Hematopoietic multipotent progenitor cell treated with erythropoietin and hydrocortisone succinate and interleukin-3 and kit ligand, for 4 days (in vitro differentiated cells): ENCODE results near the gene ZNF609.

Source experiments
- DNase-seq: peaks from one replicate; pipeline ENCODE4 v3.0.0-alpha.2; 2015

Gene ZNF609

GRCh38 chr15:64460206-64460723 is at the start of gene ZNF609:
Gene ZNF609 (plus strand): TSS chr15:64460578. CDS start chr15:64499420, 38,842 bp downstream.
- peak; percentile 94 for DNase-seq

GRCh38 chr15:64412216-64412615 is 48.2 kb upstream of the ZNF609 start:
- DNase-seq: no peak

GRCh38 chr15:64422697-64423096 is 37.7 kb upstream of the ZNF609 start:
- DNase-seq: no peak

- no peak for DNase-seq
These were observed 36.4 kb upstream of the ZNF609 start for GRCh38 chr15:64423970-64424369.

DNA sequence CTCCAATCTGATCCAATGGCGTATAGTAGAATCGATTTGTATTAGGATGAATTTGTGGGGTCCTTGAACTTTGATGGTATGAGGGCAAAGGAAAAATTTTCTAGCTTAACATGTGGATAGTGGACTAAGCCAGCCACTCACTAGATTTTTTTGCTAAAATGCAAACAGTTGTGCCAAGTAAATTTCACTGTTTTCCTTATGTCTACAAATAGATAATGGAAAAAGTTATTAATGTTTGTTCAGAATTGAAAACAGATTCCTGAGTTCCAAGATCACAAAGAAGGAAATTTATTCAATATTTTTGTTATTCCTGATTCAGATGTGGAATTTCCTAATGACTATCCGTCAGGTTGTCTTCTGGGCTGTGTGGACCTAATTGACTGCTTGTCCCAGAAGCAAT is 35.2 kb upstream of the ZNF609 start:
- no peak for DNase-seq

- peak; percentile 61 for DNase-seq
These were observed 33.4 kb upstream of the ZNF609 start for GRCh38 chr15:64426845-64427465.

- DNase-seq: no peak
These were observed 30.9 kb upstream of the ZNF609 start for GRCh38 chr15:64429448-64429847.

DNA sequence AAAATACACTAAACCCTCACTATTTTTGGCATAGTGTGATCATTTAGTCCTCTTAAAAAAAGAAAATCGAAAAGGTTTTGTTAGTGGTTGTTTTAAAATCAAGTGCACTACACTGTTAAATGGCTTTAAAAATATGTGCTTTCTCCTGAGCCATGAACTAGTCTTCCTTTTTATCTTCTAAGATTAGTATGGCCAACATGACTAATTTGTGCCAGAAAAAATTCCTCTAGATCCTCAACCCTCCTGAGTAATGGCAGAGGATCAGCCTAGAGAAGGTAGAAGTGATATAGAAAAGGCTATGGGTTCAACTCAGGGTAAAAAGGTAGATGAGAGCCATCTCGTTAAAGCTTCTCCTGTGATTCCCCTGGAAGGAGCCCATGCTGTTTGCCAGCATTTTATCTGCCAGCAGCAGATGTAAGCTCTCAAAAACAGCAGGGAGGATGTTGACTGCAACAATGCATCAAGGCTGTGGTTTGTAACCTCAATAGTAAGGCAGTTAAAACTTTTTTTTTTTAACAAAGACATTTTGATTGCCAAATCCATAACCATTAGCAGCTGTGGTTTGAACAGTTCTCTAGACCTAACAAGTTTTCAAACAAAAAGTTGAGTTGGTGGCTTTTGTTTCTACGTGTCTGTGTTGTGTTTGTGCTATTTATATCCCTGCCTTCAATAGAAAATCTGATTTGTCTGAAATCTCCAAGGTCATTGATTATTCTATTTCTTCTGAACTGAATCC is 30.2 kb upstream of the ZNF609 start:
- DNase-seq: peak; percentile 97

DNA sequence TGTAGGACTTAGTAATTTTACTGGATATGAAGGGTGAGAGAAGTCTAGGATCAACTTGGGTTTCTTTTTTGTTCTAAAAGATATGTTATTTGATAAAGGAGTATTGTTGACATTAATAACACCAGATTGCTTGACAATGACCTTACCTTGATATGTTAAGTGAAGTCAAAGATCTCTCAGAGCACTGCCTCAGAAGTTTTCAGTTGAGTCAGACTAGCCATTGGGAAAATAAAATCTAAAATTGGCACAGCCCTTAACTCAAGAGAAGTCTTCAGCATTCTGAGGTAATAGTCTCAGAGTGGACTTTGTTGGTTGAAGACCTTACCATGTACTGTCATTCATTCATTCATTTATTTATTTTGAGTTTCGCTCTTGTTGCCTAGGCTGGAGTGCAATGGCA is 22.4 kb upstream of the ZNF609 start:
- no peak for DNase-seq

DNA sequence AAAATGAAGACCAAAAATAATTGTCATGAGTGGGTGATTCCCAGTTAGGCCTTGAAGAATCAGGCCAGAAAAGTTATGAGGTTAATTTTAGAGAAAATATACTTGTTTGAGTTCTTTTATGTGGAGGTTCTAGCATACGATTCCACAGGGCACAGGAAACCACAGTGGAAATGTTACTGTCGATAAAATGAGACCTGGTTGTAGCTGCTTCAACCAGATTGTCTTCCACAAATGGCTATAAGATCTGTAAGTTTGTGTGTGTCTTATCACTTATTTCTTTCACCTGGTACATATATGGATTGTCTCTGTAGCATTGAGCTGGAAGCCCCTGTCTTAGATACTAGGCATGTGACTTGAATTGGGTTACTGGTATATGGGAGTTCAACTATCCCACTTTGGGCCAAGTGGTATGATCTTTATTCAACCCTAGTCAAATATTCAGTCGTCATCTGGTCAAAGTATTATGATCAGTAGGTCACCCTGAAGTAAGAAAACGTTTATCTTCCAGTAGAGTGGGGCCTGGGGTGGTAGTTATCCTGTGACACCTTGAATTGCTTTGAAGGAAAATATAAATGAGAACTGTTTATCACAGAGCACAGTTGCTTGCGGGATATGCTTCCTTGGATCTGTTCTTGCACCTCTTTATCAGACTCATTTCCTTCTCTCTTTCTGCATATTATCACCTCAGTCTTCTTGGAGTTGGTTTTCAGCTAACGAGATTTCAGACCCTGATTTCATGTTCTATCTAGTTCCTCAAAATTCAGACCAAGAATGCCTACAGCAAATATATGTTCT is 21.5 kb upstream of the ZNF609 start:
- peak; percentile 95 for DNase-seq

DNA sequence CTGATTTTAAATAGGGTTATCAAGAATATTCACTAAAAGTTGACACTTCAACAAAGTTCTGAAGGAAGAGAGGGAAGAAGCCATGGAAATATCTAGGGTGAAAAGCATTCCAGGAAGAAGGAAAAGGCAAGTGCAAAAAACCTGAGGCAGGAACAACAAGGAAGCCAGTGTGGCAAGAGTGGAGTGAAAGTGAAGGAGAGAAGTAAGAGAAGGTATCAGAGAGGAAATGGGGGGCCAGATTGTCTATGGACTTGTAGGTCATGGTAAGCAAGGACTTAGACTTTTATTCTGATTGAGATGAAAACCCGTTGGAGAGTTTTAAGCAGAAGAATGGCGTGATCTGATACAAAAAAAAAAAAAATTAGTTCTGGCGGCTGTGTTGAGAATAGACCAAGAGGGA is 18.5 kb upstream of the ZNF609 start:
- no peak for DNase-seq

GRCh38 chr15:64443016-64443415 is 17.4 kb upstream of the ZNF609 start:
- DNase-seq: no peak

GRCh38 chr15:64443747-64444621 is 16.4 kb upstream of the ZNF609 start:
- DNase-seq: peak; percentile 35

DNA sequence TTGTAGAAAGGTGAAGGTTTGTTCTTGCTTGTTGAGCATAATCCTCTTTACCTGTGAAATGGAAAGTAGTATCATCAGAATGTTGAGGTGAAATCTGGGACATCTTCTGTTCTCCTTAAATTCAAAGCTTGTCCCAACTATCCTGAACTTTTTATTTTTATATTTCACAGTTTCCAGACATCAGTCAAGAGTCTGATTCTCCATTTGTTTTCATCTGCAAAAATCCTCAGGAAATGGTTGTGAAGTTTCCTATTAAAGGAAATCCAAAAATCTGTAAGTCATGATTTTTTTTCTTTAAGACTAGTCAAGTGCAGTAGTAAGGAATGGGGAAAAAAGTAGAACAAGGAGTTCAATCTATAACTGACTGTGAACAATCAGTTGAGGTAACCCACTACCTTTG is 15.5 kb upstream of the ZNF609 start:
- DNase-seq: no peak

DNA sequence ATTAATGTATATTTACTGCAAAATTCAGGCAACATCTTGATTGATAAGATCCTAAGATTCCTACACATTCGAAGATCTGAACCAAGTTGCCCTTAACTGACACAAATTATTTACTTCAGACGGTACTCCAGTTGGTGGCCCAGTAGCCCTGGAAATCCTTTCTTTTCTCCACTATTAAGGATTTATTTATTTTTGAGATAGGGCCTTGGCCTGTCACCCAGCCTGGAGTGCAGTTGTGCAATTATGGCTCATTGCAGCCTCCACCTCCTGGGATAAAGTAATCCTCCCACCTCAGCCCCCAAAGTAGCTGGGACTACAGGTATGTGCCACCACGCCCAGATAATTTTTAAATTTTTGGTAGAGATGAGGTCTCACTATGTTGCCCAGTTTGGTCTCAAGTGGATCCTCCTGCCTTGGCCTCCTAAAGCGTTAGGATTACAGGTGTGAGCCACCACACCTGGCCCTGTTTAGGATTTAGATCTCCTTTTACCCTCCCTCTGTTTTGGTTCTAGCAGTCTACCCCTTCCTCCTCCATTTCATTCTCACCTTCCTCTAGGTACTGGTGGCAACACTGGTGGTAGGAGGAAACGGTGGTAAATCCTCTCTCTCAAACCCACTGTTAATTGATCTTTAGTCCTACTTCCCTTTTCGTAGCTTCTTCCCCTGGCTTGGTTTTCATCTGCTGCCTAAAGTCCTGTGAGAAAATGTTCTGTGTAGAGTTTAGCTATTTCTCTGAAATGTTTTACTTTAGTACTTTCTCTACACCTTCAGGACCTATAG is 12.7 kb upstream of the ZNF609 start:
- peak; percentile 59 for DNase-seq

GRCh38 chr15:64452988-64453688 is 7.2 kb upstream of the ZNF609 start:
- no peak for DNase-seq

DNA sequence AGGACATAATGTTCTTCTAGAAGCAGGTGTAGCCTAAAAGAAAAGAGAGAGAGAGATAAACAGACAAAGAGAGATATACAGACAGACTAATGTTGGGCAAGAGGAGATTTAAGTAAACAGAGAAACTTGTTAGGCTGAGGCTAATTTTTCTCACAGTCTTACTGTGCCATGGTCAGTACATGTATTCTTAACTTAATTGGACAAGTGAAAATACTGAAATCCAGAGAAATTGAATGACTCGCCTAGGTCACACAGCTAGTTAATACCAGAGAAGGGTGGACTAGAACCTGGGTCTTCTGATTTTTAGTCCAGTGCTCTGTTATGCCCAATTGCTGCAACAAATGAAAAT is 6.7 kb upstream of the ZNF609 start:
- no peak for DNase-seq

DNA sequence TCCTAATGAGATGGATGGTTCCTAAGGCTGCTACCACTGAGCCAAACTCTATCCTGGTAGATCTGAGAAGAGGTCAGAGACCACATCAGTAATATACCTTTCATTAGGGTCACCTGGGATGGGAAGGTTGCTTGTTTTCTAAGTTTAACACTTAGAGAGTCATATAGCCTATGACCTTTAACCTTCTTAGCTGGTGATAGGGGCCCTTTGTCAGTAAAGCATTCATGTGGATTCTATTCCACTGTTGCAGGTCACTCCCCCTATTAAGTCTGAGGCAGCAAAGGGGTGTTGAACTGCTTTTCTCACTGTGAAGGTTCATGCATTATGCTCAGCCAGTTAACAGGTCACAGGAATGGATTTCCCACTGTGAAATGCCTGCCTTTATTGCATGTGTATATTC is 6.1 kb upstream of the ZNF609 start:
- DNase-seq: no peak

DNA sequence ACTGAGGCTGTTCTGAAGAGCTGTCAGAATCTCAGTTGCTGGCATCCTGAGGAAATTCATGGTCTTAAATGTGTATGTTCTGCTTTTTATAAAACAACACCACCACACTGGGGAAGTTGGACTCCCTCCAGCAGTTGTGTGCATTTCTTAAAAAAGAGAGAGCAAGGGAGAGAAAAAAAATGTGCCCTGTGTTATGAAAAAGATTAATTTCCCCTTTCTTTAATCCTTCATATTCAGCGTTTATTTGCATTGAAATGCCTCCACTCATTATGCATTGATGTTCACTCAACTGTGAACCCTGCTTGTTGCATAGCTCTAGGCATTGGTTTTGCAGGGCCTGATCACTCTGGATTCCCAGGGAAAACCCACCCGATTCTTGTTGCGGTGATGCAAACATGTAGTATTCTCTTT is 4.4 kb upstream of the ZNF609 start:
- DNase-seq: peak; percentile 91

DNA sequence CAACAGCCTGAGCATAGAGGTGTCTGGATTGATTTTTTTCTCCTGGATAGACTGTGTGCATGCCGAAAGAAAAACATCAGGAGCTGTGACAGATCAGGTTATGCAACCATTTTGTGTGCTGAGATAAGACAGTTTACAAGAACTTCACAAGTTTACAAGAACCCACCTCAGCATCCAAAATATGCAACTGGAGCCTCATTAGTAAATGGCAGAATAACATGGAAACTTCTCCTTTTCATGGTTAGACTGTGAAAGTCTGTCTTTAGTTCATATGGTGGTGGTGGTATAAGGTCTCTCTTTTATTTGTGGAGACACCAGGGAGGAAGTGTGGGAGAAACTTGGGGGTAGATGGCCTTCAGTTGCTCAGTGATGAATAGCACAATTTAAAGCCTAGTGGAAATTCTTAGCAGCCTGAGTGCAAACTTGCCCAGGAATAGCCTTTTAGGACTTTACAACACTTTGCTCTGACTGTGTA is 3.7 kb upstream of the ZNF609 start:
- peak; percentile 58 for DNase-seq
